Stimulated activated naive CD4-positive, alpha-beta T cell (primary cell): Measurements from ENCODE around the gene FBXO36.

Source experiments
- DNase-seq, 6 experiments: peaks; one replicate each; lab custom pipeline; 2025; lab: John Stamatoyannopoulos, UW

FBXO36 gene

GRCh38 chr2:230050136-230050535 lies 127.8 kb downstream of the FBXO36 start:
- no peak for DNase-seq

GRCh38 chr2:230052299-230052698 lies 130.0 kb downstream of the FBXO36 start:
- no peak for DNase-seq

GRCh38 chr2:230053753-230054478 lies 131.6 kb downstream of the FBXO36 start:
- no peak for DNase-seq

- DNase-seq = no peak
Measured at GRCh38 chr2:230060672-230061293, 138.5 kb downstream of the FBXO36 start.
